HL-60 (cell line): ENCODE measurements around the gene EIF5A.

ENCODE experiments used
- DNase-seq, 2 experiments: peaks; one replicate each; pipeline ENCODE4 v3.0.0-alpha.2; 2010 to 2020; ENCODE audit warnings: low read depth in 1 of 2, low spot score in 1 of 2
- H3K27ac ChIP-seq: fragments of 250-450 bp; sonication (Bioruptor Pico); replicated peaks from 2 replicates; pipeline ENCODE4 v1.5.1; 2020; ENCODE audit warnings: mild to moderate bottlenecking, moderate library complexity
- H3K27me3 ChIP-seq: fragments of 250-450 bp; sonication (Bioruptor Pico); 2 replicates; pipeline ENCODE4 v1.5.1; 2021; ENCODE audit warnings: mild to moderate bottlenecking, moderate library complexity; ENCODE audit not compliant: insufficient read depth, poor library complexity, severe bottlenecking
- H3K4me3 ChIP-seq: replicated peaks from 2 replicates; pipeline ENCODE4 v1.5.1; 2011; ENCODE audit warnings: mild to moderate bottlenecking, control low read depth, low read length; ENCODE audit not compliant: insufficient read depth
- CTCF ChIP-seq: IDR thresholded peaks from one replicate; pipeline ENCODE4 v1.5.1; 2011; ENCODE audit warnings: low read length, control low read depth, inconsistent platforms; ENCODE audit not compliant: insufficient read depth
- GABPA ChIP-seq: IDR thresholded peaks from 2 replicates; pipeline ENCODE4 v1.6.1; 2012; ENCODE audit warnings: low read depth
- POLR2AphosphoS5 ChIP-seq: IDR thresholded peaks from 2 replicates; pipeline ENCODE4 v1.6.1; 2012; ENCODE audit warnings: low read depth
- REST ChIP-seq: IDR thresholded peaks from 2 replicates; pipeline ENCODE4 v1.6.1; 2012; ENCODE audit warnings: low read depth; ENCODE audit not compliant: insufficient replicate concordance
- SPI1 ChIP-seq: IDR thresholded peaks from 2 replicates; pipeline ENCODE4 v1.6.1; 2012; ENCODE audit warnings: low read depth, mild to moderate bottlenecking, borderline replicate concordance

EIF5A gene

GRCh38 chr17:7323731-7324437 lies 16.5 kb downstream of the EIF5A start:
- no peak for DNase-seq
- Histone ChIP-seq H3K27ac (no peak overlapping the region), H3K4me3 (no peak overlapping the region), H3K27me3 (no peaks in the 10 kb centered on the region)
- no peak for TF ChIP-seq GABPA
- TF ChIP-seq REST: no peak
- TF ChIP-seq SPI1: no peak
- TF ChIP-seq POLR2AphosphoS5: no peak
- TF ChIP-seq CTCF: peak; percentile 74

GRCh38 chr17:7324438-7324779 lies 17.0 kb downstream of the EIF5A start:
- Histone ChIP-seq H3K4me3 (no peak overlapping the region), H3K27ac (no peak overlapping the region), H3K27me3 (no peaks in the 10 kb centered on the region)
- TF ChIP-seq POLR2AphosphoS5 (no peak), CTCF (no peak), GABPA (no peak), REST (no peak), SPI1 (no peak)
- no peak for DNase-seq

DNA sequence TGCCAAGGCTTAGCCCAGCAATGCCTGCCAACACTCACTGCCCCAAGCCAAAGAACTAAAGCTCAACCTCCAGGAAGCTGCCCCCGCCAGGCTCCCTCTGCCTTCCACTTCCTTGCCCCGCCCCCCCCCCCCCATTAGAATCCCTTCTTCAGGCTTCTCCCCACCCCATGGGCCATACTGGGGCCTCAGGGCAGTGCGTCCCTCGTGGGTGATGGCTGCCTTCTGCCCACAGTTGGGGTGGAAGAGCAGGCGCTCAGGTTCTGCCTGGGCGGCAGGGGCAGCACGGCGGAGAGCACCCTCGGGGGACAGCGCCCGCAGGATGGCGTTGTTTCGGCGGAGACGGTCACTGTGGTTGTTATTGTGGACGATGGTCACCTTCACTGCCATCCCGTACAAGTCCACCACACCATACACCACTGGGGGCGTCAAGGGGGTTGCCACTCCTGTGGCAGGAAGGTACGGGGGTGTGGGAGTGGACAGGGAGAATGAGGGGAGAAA lies 17.7 kb downstream of the EIF5A start:
- Histone ChIP-seq H3K4me3 (no peak overlapping the region), H3K27ac (no peak overlapping the region), H3K27me3 (no peaks in the 10 kb centered on the region)
- TF ChIP-seq REST (no peak), GABPA (no peak), CTCF (no peak), POLR2AphosphoS5 (no peak), SPI1 (no peak)
- no peak for DNase-seq
